Fibroblast of skin of right biceps (primary cell): ENCODE data around the gene MC1R.
A peak's percentile ranks its signal among the peaks of the same experiment; 100 is the strongest.
"Not testable (repeated sequence)": the region's sequence is repeated elsewhere in the genome, so short reads cannot be mapped to it uniquely, and the experiment has no call there.

Experiments used
- DNase-seq: peaks from one replicate; pipeline ENCODE4 v3.0.0-alpha.2; 2013

Gene MC1R

DNA sequence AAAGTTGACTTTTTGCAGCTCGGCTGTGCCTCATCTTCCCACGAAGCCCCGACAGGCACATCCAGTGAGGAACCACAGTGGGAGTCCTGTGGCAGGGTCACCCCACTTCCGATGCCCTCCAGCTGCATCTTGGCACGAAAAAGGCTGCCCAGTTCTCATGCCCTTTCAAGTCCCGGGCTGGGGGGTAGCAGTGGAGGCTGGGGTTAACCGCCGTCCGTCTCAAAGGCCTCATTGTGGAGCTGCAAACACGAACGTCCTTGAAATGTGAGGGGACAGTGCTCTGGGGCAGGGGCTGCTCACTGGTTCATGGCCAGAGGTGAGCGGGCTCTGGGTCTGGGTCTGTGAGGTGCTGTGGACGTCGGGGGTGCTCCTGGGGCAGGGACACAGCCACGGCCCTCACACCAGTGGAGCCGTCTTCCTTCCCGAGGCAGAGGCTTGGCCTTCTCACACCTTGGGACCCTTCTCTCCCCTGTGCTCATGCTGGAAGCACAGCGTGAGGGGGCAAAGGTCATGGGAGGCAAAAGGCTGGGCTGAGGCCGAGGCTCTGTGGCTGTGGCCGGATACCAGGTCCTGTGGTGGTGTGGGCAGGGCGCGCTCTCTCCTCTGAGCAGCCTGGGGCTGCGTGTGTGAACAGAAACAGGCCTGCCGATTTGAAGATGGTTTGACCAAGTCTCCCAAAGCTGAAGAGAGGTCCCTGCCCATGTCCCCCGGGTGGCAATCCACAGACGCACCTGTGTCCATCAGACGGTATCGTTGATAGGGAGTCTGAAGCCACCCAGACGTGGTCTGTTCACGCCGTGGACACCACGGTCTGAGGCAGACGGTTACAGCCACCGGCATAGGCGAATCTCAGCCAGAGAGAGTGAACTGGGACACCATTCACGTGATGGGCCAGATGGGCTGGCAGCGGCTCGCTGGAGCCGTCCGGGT lies 3.1 kb upstream of the MC1R start:
- DNase-seq: no peak

DNA sequence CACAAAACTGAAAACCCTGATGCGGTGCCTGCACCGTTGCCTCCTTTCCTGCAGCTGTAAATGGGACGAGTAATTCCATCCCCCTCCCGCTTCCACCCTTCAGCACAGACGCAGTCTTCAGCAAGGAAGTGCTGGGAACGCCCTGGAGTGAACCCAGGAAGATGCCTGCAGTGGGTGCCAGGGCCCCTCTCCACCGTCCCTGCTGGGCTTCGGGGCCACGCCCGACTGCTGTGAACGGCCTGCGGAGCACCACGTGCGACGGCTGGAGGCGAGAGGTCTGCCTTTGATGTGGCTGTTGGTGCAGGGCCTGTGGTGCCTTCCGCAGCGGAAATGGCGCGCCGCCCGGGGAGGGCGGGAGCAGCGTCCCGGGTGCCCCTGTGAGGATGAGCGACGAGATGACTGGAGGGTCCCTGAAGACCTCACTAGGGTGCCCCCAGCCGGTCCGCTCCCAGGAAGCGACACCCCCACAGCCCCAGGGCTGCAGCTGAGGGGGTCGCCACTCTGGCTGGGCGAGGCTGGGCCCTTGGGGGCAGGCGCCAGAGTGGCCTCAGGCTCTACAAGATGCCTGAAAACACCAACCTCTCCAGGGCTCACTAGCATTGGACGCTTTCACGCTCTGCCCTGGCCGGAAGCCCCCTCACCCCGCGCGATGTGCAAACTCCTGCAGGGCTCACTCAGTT lies 749 bp upstream of the MC1R start:
- peak; percentile 82 for DNase-seq

DNA sequence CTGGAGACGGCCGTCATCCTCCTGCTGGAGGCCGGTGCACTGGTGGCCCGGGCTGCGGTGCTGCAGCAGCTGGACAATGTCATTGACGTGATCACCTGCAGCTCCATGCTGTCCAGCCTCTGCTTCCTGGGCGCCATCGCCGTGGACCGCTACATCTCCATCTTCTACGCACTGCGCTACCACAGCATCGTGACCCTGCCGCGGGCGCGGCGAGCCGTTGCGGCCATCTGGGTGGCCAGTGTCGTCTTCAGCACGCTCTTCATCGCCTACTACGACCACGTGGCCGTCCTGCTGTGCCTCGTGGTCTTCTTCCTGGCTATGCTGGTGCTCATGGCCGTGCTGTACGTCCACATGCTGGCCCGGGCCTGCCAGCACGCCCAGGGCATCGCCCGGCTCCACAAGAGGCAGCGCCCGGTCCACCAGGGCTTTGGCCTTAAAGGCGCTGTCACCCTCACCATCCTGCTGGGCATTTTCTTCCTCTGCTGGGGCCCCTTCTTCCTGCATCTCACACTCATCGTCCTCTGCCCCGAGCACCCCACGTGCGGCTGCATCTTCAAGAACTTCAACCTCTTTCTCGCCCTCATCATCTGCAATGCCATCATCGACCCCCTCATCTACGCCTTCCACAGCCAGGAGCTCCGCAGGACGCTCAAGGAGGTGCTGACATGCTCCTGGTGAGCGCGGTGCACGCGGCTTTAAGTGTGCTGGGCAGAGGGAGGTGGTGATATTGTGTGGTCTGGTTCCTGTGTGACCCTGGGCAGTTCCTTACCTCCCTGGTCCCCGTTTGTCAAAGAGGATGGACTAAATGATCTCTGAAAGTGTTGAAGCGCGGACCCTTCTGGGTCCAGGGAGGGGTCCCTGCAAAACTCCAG lies 1.1 kb downstream of the MC1R start:
- no peak for DNase-seq

DNA sequence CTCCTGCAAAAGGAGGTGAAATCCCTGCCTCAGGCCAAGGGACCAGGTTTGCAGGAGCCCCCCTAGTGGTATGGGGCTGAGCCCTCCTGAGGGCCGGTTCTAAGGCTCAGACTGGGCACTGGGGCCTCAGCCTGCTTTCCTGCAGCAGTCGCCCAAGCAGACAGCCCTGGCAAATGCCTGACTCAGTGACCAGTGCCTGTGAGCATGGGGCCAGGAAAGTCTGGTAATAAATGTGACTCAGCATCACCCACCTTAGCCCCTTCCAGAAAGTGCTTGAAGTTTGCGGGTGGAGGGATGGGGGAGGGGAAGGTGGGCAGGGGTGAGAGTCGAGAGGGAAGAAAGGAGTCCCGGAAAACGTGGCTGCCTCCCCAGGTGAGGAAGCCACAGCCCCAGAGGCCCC lies 2.1 kb downstream of the MC1R start:
- DNase-seq: peak; percentile 38

DNA sequence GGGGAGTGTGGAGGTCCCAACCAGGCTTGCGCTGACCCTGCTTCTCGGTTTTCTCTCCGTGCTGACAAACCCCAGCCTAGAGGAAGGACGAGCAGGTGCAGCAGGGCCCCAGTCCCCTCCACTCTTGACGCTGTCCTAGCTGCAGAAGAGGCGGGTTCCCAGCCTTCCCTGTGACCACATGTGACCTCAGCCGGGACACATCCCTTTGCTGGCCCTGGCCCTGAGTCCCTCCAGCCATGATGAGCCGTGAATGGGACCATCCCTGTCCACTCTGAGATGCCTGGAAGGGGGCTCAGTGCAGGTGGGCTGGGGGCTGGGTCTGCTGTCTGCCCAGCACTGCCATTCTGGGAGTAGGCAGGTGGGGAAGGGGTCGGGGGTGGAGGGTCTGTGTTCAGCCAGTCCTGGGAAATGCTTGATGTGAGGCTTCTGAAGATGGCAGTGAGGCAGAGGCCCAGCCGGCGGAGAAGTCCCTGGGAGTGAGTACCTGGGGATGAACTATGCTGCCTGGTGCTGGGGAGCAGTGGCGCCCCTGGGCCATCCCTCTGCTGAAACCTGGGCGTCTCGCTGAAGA lies 2.6 kb downstream of the MC1R start:
- no peak for DNase-seq

DNA sequence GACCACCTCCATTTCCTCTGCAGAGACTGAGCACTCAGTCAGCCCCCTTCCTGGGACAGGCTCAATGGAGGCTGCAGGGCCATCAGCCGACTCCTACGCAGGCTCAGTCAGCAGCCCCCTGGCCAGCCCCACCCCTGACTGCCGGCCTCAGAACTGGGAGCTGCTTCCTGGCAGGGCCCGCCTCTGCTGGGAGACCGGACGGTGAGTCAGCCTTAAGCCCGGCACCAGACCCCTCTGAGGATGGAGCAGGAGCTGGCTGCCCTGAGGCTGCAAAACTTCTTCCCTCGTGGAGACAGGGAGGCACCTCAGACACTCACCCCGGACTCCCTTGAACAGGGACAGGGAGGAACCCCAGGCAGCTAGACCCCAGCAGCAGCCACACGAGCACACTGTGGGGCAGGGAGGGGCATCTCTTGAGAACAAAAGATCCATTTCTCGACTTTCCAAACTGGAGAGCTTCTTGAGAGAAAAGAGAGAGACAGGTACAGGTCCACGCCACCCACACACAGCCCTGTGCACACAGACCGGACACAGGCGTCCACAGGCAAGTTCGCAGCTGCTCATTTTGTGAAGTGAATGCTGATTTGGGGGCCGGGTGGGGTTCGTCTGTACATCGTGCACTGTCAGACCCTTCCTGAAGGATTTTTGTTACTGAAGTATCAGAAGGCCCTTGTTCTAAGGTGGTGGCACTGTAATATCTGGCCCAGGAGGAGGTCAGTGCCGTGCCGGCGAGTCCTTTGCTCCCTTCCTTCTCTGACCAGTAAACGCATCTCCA lies 3.2 kb downstream of the MC1R start:
- DNase-seq: peak; percentile 96

DNA sequence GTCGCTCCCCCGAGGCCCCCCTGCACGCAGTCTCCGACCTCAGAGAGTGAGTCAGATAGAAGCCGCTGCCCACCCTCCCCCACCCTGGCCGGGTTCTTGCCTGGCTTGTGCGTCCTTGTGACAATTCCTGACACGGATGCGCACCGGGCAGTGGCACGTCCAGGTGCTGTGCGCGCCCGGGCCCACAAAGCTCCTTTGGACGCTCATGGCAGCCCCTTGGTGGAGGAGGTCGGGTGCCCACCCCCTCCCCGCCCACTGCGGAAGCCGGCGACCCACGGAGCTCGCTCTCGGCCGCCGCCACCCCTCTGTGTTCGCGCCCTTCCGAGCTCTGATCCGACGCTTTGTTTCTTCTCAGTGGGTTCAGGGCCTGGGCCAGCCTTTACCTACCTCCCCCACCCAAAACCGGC lies 3.8 kb downstream of the MC1R start:
- peak; percentile 95 for DNase-seq

DNA sequence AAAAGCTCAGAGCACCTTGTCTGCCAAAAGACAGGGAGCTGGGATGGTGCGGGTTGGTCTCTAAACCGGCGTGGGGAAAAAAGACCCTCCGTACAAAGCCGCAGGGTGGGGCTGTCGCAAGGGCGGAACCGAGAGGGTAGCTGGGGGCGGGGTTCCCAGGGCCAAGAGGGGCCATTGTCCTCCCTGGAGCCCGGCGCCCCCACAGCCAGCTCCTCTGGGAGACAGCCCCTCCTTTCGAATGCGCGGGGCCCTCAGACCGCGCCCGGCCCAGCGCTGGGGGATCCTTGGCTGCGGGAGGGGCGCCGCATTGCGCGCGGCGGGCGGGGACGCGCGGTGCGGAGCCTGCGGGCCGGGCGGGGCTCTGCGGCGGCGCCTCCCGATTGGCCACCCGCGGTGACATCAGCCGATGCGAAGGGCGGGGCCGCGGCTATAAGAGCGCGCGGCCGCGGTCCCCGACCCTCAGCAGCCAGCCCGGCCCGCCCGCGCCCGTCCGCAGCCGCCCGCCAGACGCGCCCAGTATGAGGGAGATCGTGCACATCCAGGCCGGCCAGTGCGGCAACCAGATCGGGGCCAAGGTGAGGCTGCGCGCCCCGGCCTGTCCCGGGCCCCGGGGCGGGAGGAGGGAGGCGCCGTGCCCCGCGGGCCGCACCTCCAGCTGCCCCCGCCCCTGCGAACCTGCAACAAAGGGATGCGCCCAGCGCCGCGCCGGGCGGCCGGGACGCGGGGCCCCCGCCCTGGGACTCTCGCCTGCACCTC lies 4.4 kb downstream of the MC1R start, which contains the start of gene TUBB3:
Gene TUBB3 (plus strand): TSS at position 459 of the 756 bp plus-strand sequence. CDS start 60 bp downstream, at position 519.
- peak; percentile 88 for DNase-seq

DNA sequence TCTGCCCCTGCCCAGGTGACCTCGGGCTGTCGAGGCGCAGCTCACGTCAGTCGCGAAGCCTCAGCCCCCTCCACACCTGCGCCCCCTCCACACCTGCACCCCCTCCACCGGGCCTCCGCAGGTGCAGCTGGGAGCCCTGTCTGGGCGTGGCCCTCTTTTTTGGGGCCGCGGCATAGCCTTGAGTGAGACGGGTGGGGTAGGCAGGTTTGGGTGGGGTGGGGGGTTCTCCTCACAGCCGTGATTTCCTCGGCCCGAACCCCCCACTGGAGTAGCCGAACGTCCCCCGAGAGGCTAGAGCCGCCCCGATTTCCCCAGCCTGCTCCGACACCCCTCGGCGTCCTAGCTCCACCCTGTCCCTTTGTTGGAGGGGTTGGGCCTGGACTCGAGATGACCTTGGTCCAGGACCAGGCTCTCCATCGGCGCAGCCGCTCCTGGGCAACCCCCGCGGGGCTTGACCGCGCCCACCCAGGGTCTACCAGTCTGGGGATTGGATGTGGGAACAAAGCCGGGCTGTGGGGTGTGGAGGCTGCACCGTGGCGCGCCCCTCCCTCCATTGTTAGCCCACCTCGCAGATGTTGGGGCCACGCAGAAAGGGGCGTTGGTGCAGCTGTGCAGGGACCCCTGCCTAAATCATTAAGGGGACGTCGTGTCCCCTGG lies 5.1 kb downstream of the MC1R start:
- DNase-seq: no peak

DNA sequence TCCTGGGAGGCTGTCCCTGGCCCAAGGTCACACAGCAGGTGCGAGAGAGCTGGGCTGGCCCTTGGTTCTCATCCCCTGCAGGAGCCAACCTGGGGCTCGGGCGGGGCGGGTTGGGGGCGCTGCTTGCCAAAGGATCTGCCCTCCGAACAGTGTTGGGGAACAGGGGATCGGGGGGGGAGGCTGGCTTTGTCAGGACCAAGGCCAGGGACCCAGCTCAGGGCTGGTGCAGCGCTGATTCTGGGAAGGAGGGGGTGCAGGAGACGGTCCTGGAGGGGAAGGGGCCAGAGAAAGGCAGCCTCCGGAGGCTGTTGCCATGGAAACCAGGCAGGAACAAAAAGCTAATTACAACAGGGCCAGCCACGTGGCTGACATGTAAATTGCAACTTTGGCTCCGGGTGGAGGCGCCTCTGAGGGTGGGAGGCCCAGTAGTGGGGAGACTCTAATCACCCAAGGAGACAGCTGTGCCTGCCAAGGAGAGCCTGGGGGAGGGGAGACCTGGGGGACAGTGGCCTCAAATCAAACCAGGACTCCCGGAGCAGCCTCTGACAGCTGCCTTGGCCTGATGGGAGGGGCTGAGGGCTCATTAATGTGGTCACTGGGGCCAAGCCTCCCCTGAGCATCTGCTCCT lies 5.7 kb downstream of the MC1R start:
- DNase-seq: peak; percentile 65

DNA sequence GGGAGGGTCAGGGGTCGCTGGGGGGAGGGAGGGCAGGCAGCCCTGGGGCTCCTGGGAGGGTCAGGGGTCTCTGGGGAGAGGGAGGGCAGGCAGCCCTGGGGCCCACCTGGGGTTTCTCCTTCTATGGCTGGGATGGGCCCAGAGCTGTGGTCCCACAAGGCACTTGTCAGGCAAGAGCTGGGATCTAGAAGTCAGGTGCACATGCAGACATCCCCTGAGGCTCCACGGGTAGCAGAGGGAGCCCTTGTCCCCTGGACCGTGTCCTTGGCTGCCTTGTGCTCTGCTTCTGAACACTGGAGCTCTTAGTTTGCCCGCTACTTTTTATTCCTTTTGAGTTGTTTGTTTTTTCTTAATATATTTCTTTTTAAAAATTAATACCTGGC lies 6.3 kb downstream of the MC1R start:
- DNase-seq: no peak

DNA sequence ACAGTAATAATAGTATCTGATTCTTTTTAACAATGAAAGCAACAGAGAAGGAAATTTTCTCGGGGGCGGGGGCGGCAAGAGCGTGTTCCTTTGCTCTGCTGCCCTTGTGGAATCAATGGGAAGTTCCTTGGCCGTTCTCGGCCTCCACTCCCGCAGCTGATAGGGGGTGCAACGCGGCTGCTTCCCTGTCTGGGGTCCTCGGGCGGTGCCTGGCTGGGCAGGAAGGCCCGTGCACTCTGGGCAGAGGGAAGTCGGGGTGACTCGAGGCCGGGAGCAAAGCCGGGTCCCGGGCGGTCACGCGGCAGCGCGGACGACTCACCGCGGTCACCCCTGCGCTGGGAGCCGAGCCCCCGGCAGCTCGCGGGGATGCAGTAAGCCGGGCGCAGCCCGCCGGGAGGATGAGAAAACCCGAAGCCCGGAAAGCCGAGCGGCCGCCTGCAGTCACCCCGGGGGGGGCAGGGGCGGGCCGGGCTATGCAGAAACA lies 7.0 kb downstream of the MC1R start:
- DNase-seq: no peak

DNA sequence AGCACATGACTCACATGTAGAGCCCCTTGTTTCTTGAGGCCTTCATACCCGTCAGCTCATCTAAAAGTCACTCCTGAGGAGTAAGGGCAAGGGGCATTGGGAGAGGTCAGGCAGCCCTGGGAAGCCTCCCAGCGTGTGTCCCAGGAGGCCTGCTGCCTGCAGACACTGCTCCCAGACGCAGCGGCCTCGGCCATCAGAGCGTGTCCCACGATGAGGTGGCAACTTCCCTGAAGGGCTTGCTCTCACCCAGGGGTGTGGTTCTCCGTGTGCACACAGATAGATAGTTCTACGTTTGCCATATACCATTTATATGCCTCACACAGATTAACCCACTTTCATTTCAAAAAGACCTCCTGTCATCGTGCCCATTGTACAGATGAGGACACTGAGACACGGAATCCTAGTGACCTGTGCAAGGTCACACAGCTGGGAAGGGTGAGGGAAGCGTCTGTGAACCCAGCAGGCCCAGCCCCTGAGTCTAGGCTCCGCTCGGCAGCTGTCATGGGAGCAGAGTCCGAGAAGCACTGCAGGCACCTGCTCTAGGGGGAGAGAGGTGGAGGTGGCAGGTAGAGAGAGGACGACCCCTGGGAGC lies 12.7 kb downstream of the MC1R start:
- no peak for DNase-seq

DNA sequence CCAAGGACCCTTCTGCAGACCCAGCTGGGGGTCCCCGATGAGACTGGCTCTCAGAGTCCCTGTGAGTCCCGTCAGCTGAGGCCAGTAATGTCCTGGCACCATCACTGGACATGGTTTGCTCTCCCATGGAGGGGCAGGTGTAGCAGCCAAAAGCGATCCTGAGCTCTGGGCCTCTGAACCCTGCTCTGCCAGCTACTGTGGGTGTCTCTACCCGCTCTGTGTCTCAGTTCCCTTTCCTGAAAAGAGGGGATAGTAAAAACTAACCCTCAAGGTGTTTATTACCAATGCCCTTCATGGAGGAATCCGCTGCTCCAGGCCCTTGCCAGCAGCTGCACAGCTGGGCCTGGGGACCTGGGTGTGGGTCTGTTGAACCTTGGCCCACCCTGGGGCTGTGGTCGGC lies 13.3 kb downstream of the MC1R start:
- no peak for DNase-seq

DNA sequence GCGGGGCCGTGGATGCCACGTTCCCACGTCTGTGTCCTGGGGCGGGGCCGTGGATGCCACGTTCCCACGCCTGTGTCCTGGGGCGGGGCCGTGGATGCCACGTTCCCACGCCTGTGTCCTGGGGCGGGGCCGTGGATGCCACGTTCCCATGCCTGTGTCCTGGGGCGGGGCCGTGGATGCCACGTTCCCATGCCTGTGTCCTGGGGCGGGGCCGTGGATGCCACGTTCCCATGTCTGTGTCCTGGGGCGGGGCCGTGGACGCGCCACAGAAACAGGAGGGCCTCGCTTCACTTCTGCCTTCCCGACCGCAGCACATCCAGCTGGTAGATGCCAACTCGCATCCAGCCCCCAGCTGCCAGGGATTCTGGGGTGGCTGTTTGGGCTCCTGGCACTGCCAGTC lies 15.4 kb downstream of the MC1R start:
- DNase-seq: not testable (repeated sequence)

DNA sequence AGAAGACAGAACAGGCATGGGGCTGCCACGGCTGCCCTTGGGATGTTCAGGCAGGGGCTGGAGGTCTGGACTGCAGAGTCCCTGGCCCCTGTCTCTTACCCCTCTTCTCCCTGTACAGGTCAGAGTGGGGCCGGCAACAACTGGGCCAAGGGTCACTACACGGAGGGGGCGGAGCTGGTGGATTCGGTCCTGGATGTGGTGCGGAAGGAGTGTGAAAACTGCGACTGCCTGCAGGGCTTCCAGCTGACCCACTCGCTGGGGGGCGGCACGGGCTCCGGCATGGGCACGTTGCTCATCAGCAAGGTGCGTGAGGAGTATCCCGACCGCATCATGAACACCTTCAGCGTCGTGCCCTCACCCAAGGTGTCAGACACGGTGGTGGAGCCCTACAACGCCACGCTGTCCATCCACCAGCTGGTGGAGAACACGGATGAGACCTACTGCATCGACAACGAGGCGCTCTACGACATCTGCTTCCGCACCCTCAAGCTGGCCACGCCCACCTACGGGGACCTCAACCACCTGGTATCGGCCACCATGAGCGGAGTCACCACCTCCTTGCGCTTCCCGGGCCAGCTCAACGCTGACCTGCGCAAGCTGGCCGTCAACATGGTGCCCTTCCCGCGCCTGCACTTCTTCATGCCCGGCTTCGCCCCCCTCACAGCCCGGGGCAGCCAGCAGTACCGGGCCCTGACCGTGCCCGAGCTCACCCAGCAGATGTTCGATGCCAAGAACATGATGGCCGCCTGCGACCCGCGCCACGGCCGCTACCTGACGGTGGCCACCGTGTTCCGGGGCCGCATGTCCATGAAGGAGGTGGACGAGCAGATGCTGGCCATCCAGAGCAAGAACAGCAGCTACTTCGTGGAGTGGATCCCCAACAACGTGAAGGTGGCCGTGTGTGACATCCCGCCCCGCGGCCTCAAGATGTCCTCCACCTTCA lies 16.2 kb downstream of the MC1R start:
- no peak for DNase-seq

DNA sequence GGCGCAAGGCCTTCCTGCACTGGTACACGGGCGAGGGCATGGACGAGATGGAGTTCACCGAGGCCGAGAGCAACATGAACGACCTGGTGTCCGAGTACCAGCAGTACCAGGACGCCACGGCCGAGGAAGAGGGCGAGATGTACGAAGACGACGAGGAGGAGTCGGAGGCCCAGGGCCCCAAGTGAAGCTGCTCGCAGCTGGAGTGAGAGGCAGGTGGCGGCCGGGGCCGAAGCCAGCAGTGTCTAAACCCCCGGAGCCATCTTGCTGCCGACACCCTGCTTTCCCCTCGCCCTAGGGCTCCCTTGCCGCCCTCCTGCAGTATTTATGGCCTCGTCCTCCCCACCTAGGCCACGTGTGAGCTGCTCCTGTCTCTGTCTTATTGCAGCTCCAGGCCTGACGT lies 17.0 kb downstream of the MC1R start:
- not testable (repeated sequence) for DNase-seq

DNA sequence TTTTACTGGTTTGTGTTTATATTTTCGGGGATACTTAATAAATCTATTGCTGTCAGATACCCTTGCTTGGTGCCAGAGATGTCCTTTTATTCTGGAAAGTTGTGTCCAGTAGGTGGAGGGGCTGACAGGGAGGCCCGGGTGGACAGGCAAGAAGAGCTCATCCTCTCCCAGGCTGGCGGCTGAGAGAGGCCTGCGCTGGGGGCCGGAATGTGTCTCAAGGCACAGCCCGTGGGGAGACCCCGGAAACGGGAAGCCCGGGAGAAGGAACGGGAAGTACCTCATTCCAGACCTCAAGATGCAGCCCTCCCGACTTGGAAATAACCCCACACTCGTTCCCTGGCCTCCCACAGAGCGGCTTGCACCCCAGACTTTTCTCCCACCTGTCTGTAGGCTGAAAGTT lies 17.4 kb downstream of the MC1R start:
- no peak for DNase-seq
